ENCODE data around the gene PRRT2. TPM values are rescaled to one million over a fixed set of nuclear protein-coding genes. Genes with fewer than 3 reads are reported as not detected.

Gene PRRT2
- total and polyA plus RNA-seq, 10 of the 15 experiments (the other 5 are each of a cell fraction or from before 2014, with no cell fraction given), result 0.08 to 0.49 (median 0.12) TPM; not detected in 4

GRCh38 chr16:29850998-29851397 lies 39.0 kb downstream of the PRRT2 start:
- ChIA-PET CTCF (interaction anchor here (0.9 to 3.8 kb wide), 2 partner anchors 34 to 159 kb away, joined by 3 to 9 read pairs; no protein-coding TSS in a partner anchor), POLR2A (interaction anchor here (0.6 to 0.7 kb wide), 3 partner anchors 11 to 76 kb away, joined by 3 to 6 read pairs (median 4); no protein-coding TSS in a partner anchor), SMC1A (ENCODE audit: uncharacterized antibody, unreplicated experiment) (interaction anchor here (3.6 kb wide), 1 partner anchor 32 kb away, joined by 48 read pairs; the partner anchor contains the start of genes MVP and PAGR1), RAD21 (ENCODE audit: unreplicated experiment) (interaction anchor here (0.6 kb wide), 1 partner anchor 734 kb away, joined by 5 read pairs; no protein-coding TSS in a partner anchor)
- no peaks in the 10 kb centered on the region for H3K27me3 ChIP-seq (replicated peaks in 1 of 2; ENCODE audit: control insufficient read depth in 2 of 2, insufficient read depth in 2 of 2, low read length in 1 of 2)
- no peaks in the 10 kb centered on the region for H3K4me1 ChIP-seq (ENCODE audit: control insufficient read depth, insufficient read depth, low read length)
- peaks cover 1 to 3% of the 10 kb centered on the region in 2 experiments; a peak in 1 of 4 replicates for H3K36me3 ChIP-seq (ENCODE audit: control insufficient read depth in 2 of 2, insufficient read depth in 2 of 2, low read length in 1 of 2)
- no peaks in the 10 kb centered on the region for H3K79me2 ChIP-seq (ENCODE audit: control insufficient read depth, insufficient read depth, low read length)
- no peaks in the 10 kb centered on the region for H3K9me3 ChIP-seq (replicated peaks; ENCODE audit: control insufficient read depth, insufficient read depth, low read length)
- no peak overlapping the region for H3K4me2 ChIP-seq (ENCODE audit: control insufficient read depth, insufficient read depth)
- BruUV-seq (replicated peaks), result no TSS peak
- no peak overlapping the region for H3K27ac ChIP-seq (ENCODE audit: control insufficient read depth, insufficient read depth)
- TF ChIP-seq ZNF24 (IDR thresholded peaks at IDR 0.05) (no peak), SUPT20H (IDR thresholded peaks at IDR 0.05; ENCODE audit: borderline replicate concordance, control insufficient read depth, low read depth, low read length) (no peak), MXI1 (IDR thresholded peaks at IDR 0.05; ENCODE audit: low read depth, low read length) (no peak), KDM1A (IDR thresholded peaks at IDR 0.05; ENCODE audit: borderline replicate concordance) (no peak), IKZF2 (IDR thresholded peaks at IDR 0.05) (no peak), TAF1 (IDR thresholded peaks at IDR 0.05; ENCODE audit: borderline replicate concordance, low read depth, low read length) (no peak), ATF2 (IDR thresholded peaks at IDR 0.05; ENCODE audit: low read length) (no peak), IKZF1 (conservative IDR thresholded peaks at IDR 0.05) (no peak), BCL3 (IDR thresholded peaks at IDR 0.05; ENCODE audit: borderline replicate concordance, insufficient read depth, low read depth, low read length, poor library complexity, severe bottlenecking) (no peak)
- intact Hi-C loops (cut with micrococcal nuclease; ENCODE audit: unreplicated experiment), result no loop called here
- H2AFZ ChIP-seq (ENCODE audit: control insufficient read depth, low read depth, low read length), result no peak overlapping the region
- ATAC-seq (no peak), FAIRE-seq (no peak), DNase-seq (ENCODE audit: low read depth, low spot score) (no peak)
- no peak overlapping the region for H3K9ac ChIP-seq (ENCODE audit: control insufficient read depth, insufficient read depth, low read length)
- H3K4me3 ChIP-seq, result no peak overlapping the region
- in situ Hi-C loops (cut with MboI), result no loop called here
- H4K20me1 ChIP-seq (ENCODE audit: control insufficient read depth, insufficient read depth), result no peaks in the 10 kb centered on the region
- 53% methylated on average over 3 of the region's 3 CpGs for WGBS (ENCODE audit: insufficient coverage, insufficient replicate concordance, low lambda C conversion rate, missing lambda C conversion rate)

Measured in GM12878 (cell line).